HG03280 (cell line): ENCODE results near the gene CAPN2.
"Not testable (repeated sequence)": the region's sequence is repeated elsewhere in the genome, so short reads cannot be mapped to it uniquely, and the experiment has no call there.

Source experiments
- ATAC-seq: cut with Tn5 transposase; IDR thresholded peaks from one replicate; pipeline ENCODE4 v1.9.1; 2021; ENCODE audit warnings: mild to moderate bottlenecking, moderate library complexity; ENCODE audit not compliant: unreplicated experiment

CAPN2 gene

DNA sequence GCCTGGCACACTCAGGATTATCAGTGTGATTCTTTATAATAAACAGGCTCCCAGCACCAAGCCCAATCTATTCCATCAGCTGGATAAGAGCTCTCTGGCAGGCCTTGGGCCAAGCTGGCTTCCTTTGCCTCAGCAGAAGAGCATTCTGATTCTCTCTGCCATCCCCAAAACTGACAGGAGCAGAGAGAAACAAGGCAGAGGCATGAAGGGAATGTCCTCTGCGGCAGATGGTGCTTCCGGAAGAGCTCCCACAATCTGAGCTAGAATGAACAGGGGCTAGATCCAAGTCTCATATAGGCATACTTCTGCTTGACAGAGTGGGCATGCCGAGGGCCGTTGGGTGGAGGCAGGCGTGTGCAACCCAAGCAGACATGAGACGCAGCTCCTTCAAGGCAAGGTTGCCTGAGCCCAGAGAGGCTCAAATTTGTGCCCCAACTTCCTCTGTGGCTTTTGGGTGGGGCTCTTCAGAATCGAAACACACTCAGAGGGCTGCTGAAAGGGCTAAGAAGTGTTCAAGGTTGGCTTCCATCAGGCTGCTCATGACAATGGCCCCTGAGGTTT is 4.0 kb downstream of the CAPN2 start:
- no peak for ATAC-seq

DNA sequence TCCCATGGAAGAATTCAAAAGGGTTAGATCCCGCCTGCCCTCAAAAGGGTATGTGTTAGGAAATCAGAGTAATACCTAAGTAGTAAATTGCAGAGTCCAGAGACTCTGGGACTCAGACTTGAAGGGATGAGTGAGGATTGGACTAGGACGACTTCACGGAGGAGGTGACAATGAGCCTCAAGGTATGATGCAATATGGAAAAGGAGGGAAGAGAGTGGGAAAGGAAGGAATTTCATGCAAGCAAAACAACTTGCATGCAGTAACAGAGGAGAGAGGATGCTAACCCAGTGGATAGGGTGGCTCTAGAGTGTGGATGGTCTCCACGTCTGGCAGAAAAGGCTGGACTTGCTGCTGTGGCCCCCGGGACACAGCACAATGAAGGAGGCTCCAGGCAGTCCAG is 4.8 kb downstream of the CAPN2 start:
- ATAC-seq = no peak

DNA sequence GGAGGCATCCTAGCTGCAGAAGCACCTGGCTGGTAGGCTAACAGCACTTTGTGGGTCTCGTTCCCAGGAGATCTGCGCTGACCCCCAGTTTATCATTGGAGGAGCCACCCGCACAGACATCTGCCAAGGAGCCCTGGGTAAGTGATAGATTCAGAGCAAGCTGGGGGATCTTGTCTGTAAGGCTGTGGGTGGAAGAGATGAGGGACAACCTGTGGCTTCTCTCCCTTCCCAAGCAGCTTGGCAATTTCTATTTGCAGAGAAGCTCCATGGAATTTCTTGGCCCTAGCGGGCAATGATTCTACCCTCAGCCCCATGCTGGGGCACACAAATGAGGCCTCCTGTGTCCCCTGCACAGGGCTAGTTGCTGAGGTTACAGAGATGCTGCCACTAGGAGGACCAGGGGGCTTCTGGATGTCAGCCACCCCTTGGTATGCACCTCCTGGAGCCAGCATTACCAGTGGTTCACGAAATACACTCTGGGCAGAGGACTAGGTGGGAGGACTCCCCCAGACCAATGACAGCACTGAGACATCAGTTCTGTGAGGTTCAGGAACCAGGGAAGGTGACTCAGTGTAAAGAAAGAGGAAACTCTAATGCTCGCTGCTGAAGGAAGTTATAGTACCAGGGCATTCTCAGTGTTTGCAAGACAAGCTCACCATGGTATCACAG is 5.5 kb downstream of the CAPN2 start:
- no peak for ATAC-seq

DNA sequence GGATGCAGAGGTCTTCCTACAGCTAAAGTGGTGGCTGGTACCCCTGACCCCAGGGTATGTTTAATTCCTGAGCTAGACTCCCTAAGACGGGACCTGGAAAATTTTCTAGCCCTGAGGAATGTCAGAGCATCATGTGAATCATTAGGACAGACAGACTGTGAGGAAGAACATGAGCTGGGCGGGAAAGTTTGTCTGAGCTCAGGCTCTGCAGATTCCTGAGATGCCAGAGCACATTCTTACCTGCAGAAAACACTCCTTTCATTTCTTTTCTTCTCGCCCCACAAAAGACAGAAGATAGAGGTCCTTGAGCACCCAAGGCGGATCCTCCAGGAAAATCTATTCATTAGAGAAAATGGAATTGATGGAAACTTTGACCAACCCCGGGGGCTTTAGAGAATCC is 6.5 kb downstream of the CAPN2 start:
- no peak for ATAC-seq

DNA sequence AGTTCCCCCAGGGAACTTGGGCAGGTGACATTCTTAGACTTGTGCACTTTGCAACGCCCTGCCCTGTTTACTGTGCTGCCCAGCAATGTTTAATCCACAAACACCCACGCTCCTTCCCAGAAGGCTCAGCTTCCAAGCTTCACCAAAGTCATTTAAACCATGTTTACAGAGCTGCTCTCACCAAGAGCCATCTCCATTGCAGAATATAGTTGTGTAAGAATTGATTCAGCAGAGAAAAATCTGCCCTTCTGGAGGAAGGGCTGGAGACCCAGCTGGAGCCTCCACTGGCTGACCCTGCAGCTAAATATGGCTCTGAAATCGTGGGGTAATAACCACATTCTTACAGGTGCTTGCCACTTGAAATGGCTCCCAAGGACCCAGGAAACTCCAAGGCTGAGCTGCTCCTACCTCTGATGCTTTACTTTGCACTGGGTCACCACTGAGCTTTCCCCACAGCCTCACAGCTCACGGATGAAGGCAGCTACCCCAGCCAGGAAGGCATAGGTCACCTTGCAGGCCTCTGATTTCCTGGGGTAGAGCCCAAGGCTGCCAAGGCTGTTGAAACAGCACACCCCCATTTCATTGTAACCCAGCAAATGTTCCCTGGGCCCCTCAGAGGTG is 8.7 kb downstream of the CAPN2 start:
- no peak for ATAC-seq

DNA sequence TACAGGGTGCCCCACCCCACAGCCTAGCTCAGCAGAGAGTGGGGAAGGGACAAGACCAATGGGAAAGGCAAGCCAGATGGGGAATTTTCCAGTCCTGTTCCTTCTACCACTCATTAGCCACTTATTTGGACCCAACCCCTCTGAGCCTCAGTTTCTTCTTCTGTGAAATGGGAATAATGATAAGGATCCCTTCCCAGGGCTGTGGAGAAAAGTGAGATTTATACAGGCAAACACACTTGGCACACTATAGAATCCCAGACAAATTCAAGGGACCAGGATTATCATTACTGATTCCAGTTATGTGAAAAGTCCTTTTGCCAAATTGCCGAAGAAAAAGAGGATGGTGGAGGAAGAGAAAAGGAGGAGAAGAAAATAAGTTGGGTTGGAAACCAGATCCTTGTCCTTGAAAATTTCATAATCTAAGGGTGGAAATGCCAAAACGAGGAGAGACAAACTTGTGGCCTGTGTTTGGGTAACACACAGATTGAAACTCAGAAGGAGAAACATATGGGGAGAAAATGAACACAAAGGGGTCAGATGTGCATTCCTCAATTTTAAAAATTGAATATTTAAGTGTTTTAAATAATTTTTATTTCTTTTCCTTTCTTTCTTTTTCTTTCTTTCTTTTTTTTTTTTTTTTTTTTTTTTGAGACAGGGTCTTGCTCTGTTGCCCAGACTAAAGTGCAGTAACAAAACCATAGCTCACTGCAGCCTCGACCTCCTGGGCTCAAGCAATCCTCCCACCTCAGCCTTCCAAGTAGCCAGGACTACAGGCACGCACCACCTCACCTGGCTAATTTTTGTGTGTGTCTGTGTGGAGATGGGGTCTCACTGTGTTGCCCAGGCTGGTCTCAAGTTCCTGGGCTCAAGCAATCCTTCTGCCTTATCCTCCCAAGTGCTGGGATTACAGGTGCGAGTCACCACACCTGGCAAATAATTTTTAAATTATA is 9.6 kb downstream of the CAPN2 start:
- ATAC-seq = no peak

DNA sequence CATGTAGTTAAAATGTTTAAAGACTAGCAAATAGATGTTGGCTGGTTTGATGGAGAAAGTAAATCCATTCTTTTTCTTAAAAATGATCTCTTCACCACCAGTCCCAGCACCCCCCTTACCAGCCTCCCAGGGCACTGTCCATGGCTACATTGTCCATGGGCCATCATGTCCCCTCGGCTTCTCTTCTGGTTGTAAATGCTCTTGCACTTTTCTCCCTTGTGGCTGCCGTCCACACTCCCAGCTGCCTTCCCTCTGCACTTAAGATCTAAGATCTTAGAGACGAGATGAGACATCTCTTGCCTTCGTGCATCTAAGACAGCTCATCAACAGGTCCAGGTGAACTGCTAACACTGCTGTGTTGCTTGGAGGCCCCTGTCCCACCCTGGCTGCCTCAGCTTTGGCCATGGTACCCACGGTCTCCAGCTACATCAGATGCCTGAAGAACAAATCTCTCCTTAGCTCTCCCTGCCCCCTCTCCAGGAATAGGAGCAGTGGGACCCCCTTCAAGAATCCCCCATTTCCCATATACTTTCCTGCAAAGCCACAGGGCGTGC is 11.1 kb downstream of the CAPN2 start:
- ATAC-seq = no peak

DNA sequence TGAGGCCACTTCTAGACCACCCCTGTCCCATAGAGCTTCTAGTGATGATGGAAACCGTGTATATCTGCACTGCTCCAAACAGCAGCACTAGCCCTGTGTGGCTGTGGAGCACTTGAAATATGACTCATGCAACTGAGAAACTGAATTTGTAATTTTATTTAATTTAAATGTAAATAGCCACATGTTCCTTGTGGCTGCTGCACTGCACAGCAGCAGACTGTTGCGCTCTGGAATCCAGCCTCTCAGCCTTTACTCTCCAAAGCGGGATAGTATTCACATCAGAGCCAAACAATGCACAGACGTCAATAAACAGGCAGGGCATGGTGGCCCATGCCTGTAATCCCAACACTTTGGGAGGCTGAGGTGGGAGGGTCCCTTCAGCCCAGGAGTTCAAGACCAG is 12.0 kb downstream of the CAPN2 start:
- ATAC-seq = no peak

DNA sequence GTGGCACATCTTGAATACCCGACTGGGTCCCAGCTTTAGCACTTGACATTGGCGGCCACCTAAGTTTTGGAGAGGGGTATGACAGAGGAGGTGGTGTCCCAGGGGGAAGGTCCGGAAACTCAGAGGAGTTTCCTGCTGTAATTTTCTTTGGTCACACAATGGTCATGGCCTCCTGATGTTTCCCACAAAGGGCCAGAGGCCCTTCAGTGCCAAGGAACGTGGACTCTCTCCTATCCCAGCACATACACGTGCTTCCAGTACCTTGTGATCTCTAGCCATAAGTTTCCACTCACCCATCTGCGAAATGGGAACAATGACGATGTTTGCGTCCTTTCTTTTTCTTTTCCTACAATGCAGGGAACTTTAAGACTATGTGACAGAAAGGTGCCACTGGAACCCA is 13.2 kb downstream of the CAPN2 start:
- ATAC-seq = no peak

DNA sequence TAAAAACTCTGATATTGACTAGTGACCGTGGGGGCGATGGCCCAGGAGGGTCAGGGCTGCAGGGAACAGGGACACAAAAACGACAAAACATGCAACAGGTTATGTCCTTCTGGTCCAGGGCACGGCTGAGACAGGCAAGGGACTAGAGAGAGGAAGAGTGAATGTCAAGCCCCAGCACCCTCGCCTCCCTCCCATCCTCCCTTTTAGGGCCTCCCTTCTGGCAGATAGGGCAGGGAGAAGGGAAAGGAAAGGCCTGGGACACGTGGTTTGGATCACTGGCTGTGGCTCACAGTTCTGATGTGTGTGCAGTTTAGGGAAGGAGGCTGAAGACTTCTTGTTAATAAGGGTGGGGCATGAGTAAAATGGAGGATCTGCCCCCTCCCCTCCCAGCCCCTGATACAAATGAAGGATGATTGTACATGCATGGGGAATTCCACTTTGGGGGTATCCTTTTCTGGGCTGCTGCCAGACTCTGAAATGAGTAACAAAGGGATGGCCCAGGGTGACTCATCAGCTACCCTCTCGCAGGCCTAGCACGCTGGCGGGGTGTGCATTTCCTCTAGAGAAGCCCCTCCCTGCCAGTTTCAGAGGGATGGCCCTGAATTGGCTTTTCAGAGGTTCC is 14.2 kb downstream of the CAPN2 start:
- peak; percentile 84 for ATAC-seq

DNA sequence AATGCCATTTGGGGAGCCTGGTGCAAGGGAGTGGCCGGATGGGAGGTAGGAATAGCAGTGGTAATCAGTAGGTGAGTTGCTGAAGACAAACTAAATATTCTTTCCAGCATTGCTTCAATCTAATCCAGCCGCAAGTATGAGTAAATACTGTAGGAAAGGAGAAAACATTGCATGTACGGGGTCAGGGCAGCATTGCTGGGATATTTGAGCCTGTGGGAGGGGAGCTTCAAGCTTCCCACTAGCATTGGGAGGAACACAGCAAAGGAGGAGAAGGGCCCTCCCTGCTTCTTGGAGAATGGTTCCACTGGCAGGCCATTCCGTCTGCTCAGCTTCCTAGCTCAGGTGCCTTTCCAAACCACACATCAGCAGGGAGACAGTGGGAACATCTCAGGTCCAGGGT is 15.2 kb downstream of the CAPN2 start:
- no peak for ATAC-seq

DNA sequence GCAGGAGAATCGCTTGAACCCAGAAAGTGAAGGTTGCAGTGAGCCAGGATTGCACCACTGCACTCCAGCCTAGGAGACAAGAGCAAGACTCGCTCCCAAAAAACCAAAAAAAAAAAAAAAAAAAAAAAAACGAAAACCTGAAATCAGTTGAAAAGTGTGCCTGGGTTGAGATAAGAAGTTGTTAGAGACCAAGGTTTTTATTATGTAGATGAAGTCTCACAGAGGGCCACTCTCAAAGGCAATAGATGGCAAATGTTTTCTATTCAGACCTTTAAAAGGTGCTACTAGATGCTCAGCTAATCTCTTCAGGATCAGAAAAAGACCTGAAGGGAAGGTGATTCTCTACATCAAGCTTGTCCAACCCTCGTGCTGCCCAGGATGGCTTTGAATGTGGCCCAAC is 17.6 kb downstream of the CAPN2 start:
- no peak for ATAC-seq

DNA sequence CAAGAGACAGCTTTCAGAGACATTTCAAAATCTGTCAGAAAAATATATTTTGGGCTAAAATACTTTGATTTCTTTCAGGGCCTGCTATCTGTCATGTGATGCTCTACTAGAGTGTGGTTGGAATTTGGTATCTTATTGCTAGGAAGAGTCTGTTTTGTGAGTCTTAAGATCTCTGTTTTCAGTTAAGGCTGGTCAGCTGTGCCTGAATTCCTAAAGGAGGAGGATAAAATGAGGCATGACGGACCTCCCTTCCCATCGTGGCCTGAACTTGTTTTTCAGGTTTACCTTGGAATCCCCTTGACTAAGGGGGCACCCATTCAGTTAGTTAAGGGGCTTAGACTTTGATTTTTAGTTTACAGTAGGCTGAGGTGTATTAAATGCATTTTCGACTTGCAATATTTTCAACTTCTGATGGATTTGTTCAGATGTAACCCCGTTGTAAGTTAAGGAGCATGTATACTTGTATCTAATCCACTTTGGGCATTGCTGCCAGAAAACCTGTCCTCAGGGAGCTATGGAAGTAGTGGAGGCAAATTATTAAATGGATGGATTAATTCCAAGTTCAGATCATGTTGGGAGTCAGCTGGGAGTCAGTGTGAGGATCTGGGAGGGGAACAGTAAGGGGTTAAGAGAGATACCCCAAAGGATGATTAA is 18.3 kb downstream of the CAPN2 start:
- ATAC-seq = no peak

DNA sequence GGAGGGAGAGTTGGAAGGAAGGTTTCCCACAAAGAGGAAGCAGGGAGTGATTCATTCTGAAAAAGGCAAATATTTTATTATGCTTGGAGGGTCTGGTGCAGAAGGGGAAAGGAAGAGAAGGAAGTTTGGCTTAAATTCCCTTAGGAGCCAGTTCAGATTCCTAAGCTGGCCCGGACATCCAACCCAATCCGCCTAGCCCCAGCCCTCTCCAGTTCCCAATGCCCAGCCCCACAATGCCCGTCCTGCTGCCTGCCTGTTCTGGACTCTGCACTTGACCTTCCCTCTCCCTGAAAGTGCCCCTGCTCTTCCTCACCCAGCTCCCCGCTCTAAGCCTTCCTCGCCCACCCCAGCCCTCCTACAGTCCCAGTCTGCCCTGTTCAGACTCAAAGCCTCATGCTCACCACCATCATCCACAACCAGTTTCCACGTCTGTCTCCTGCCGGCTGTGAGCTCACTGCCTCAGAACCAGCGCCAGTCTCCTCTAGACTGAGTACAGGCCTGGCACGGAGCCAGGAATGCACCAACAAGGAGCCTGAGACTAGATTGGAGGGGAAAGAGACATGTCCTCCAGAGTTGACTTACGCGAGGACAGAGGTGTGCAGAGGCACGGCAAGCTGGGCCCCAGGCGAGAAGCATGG is 18.9 kb downstream of the CAPN2 start:
- ATAC-seq = no peak

DNA sequence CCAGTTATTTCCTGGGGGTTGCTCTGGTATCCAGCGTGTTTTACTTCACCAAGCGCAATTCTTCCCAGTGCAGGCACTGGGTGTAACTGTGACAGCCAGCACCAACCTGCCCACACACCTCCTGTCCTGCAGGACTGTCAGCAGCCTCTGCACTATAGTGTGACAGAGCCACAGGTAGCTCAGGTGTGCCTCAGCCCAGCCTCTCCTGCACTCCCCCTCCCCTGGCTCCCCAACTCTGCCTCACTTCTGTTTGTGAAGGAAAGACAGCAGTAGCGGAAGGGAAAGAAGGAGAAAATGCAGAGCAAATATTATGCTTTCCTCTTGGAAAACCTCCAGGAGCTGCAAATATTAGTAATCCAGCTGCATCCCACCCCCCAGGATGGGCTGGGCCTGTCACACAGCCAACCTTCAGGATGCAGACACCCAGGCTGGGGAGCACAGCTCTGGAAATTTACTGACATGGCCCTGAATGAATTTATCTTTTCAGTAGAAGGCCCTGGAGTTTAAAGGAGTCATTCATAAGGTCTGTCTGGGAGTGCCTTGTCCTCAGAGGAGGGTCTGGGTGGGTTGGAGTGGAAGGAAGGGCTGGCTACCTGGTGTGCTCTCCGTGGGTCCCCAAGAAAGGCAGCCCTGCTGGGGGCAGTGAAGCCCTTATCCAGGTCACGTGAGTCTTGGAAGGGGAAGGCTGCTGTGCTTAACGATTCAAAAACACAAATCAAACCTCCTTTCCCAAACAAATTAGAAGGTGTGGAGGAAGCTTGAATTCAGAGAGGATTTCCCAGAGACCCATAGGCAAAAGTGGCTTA is 20.9 kb downstream of the CAPN2 start:
- ATAC-seq = no peak

DNA sequence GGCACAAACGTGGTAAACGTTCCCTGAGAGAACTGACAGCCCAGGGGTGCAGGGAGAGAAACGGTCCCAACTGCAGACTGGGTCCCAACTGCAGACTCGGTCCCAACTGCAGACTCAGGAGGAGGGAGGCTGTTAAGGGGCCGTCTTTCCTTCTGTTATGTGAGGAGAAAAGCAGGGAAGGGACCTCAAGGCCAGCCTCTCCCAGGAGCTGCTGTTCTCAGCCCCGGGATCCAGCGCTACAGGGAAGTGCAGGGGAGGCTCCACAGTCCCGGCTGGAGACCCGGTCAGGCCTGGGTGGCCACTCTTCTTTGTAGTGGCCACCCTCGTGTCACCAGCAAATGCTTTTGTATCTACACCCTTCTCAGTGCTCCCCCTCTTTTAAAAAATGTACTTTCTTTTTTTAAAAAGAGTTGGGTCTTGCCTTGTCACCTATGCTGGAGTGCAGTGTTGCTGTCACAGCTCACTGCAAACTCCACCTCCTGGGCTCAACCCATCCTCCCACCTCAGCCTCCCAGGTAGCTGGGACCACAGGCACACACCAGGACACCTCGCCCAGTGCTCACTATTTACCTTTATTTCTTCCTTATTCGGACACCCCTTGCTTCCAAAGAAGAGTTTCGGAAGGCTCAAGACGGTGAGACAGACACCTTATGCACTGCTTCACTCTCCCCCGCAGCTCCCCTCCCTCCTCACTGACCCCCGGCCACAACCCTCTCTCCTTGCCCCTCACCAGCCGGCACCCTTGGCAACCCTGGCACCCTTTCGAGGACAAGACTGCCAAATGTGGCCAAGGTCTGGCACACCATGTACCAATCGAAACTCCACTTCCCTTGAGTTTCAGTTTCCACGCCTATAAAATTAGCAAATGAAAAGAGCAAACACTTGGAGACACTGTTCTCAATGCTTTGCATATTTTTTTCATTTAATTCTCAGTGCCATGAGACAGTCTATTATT is 21.8 kb downstream of the CAPN2 start:
- no peak for ATAC-seq

DNA sequence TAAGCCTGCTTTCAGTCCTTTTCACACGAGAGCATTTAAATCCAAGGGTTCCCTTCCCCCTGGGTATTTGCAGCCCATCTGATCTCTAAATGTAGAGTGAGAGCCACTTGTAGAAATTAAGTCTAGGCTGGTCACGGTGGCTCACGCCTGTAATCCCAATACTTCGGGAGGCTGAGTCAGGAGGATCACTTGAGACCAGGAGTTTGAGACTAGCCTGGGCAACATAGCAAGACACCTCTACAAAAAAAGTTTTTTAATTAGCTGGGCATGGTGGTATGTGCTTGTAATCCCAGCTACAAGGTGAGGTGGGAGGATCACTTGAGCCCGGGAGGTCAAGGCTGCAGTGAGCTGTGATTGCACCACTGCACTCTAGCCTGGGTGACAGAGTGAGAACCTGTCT is 24.3 kb downstream of the CAPN2 start:
- ATAC-seq = not testable (repeated sequence)

DNA sequence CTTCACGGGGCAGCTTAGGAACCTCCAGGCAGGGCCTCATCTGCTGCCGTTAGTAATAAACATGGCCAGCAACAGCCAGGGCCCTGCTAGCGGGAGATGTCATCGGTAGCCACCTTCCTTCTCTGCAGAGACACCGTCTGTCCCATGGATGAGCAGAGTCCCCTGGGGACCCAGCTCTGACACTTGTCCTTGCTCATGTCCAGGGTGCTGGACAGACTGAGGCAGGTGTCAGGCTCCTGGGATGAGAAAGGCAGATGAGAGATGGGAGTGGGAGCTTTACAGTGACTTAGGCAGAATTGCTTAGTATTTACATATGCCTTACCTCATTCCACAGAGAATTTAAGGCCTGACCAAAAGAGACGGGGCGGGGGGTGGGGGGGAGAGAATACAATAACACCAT is 25.0 kb downstream of the CAPN2 start:
- ATAC-seq = no peak
